SJCRH30 (cell line): ENCODE measurements around the gene PORCN. TPM values are rescaled to one million over a fixed set of nuclear protein-coding genes. Genes with fewer than 3 reads are reported as not detected.
"Not testable (repeated sequence)": the region's sequence is repeated elsewhere in the genome, so short reads cannot be mapped to it uniquely, and the experiment has no call there.

Experiments
- DNase-seq, 2 experiments: peaks; one replicate each; pipeline ENCODE4 v3.0.0-alpha.2; 2015 to 2020
- H3K27ac ChIP-seq: fragments of 250-450 bp; sonication (Bioruptor Pico); 2 replicates; pipeline ENCODE4 v1.5.1; 2020; ENCODE audit warnings: mild to moderate bottlenecking, moderate library complexity
- H3K27me3 ChIP-seq: fragments of 250-450 bp; sonication (Bioruptor Pico); 2 replicates; pipeline ENCODE4 v1.5.1; 2020; ENCODE audit warnings: mild to moderate bottlenecking, moderate library complexity
- H3K36me3 ChIP-seq: fragments of 250-450 bp; sonication (Bioruptor Pico); 2 replicates; pipeline ENCODE4 v1.5.1; 2020; ENCODE audit warnings: mild to moderate bottlenecking, moderate library complexity
- H3K4me1 ChIP-seq: fragments of 250-450 bp; sonication (Bioruptor Pico); 2 replicates; pipeline ENCODE4 v1.5.1; 2020; ENCODE audit warnings: mild to moderate bottlenecking, moderate library complexity
- H3K4me3 ChIP-seq: fragments of 250-450 bp; sonication (Bioruptor Pico); 2 replicates; pipeline ENCODE4 v1.5.1; 2020; ENCODE audit warnings: mild to moderate bottlenecking, moderate library complexity
- H3K9me3 ChIP-seq: fragments of 250-450 bp; sonication (Bioruptor Pico); replicated peaks from 2 replicates; pipeline ENCODE4 v1.5.1; 2020; ENCODE audit warnings: mild to moderate bottlenecking, moderate library complexity
- total RNA-seq: library from RNA; depleted of rRNA; stranded (reverse); fragments of >200 nt; shearing (Covaris generic); gene quantifications from 2 replicates; pipeline ENCODE4 v1.2.3, GENCODE V29; 2014

The PORCN gene
- total RNA-seq, 1 experiment from 2014 or later, result 9.8 TPM

- no peak for DNase-seq
- Histone ChIP-seq H3K4me3 (no peak overlapping the region), H3K4me1 (no peaks in the 10 kb centered on the region), H3K9me3 (no peaks in the 10 kb centered on the region), H3K36me3 (no peaks in the 10 kb centered on the region; the same call in 1 of the 2 replicates), H3K27me3 (no peaks in the 10 kb centered on the region), H3K27ac (no peak overlapping the region)
These were observed 23.4 kb downstream of the PORCN start for GRCh38 chrX:48532161-48532560.

- DNase-seq, result no peak
- no peaks in the 10 kb centered on the region for H3K9me3 ChIP-seq
- no peak overlapping the region for H3K27ac ChIP-seq
- no peaks in the 10 kb centered on the region for H3K4me1 ChIP-seq
- H3K36me3 ChIP-seq, result no peaks in the 10 kb centered on the region; the same call in 1 of the 2 replicates
- no peak overlapping the region for H3K4me3 ChIP-seq
- no peaks in the 10 kb centered on the region for H3K27me3 ChIP-seq
These were observed 24.4 kb downstream of the PORCN start for GRCh38 chrX:48533165-48533564.

GRCh38 chrX:48538641-48539344 lies 30.0 kb downstream of the PORCN start:
- Histone ChIP-seq H3K9me3 (no peaks in the 10 kb centered on the region), H3K4me3 (peak overlapping the region; percentile 70), H3K36me3 (no peaks in the 10 kb centered on the region), H3K27me3 (no peaks in the 10 kb centered on the region), H3K4me1 (no peaks in the 10 kb centered on the region), H3K27ac (0 out of 2 replicates have a peak overlapping the region, but pooled peaks have one; percentile 24)
- no peak for DNase-seq

GRCh38 chrX:48539345-48540027 lies 30.7 kb downstream of the PORCN start, which contains the start of gene TBC1D25:
Gene TBC1D25, plus strand, starts transcription at chrX:48539714. Its CDS starts 84 bp downstream, at chrX:48539798.
- Histone ChIP-seq H3K4me1 (no peaks in the 10 kb centered on the region), H3K4me3 (peak within 1 kb of the TSS; percentile 70), H3K36me3 (no peaks in the 10 kb centered on the region), H3K27me3 (no peaks in the 10 kb centered on the region), H3K9me3 (no peaks in the 10 kb centered on the region), H3K27ac (peak within 1 kb of the TSS; percentile 42)
- peak; percentile 94 to 96 for DNase-seq

GRCh38 chrX:48540028-48540375 lies 31.2 kb downstream of the PORCN start:
- Histone ChIP-seq H3K4me3 (peak overlapping the region; percentile 70), H3K27me3 (no peaks in the 10 kb centered on the region), H3K9me3 (no peaks in the 10 kb centered on the region), H3K36me3 (no peaks in the 10 kb centered on the region), H3K27ac (peak overlapping the region; percentile 42), H3K4me1 (no peaks in the 10 kb centered on the region)
- DNase-seq, result peak in 1 of 2 experiments; percentile 54

- H3K9me3 ChIP-seq, result no peaks in the 10 kb centered on the region
- DNase-seq, result no peak
- H3K27me3 ChIP-seq, result no peaks in the 10 kb centered on the region
- no peaks in the 10 kb centered on the region for H3K36me3 ChIP-seq
- H3K4me1 ChIP-seq, result no peaks in the 10 kb centered on the region
- H3K27ac ChIP-seq, result no peak overlapping the region
- H3K4me3 ChIP-seq, result peak overlapping the region; percentile 70
These were observed 31.7 kb downstream of the PORCN start for GRCh38 chrX:48540480-48540879.

GRCh38 chrX:48541140-48541814 lies 32.5 kb downstream of the PORCN start:
- Histone ChIP-seq H3K4me3 (no peak overlapping the region), H3K36me3 (no peaks in the 10 kb centered on the region), H3K4me1 (no peaks in the 10 kb centered on the region), H3K27ac (no peak overlapping the region), H3K27me3 (no peaks in the 10 kb centered on the region), H3K9me3 (no peaks in the 10 kb centered on the region)
- no peak for DNase-seq

GRCh38 chrX:48548871-48549270 lies 40.1 kb downstream of the PORCN start:
- no peak for DNase-seq

GRCh38 chrX:48555731-48556325 lies 47.0 kb downstream of the PORCN start:
- H3K4me3 ChIP-seq, H3K4me1 ChIP-seq, H3K27ac ChIP-seq, H3K36me3 ChIP-seq, H3K27me3 ChIP-seq, H3K9me3 ChIP-seq, DNase-seq: not testable (repeated sequence)

More at GRCh38 chrX:48548871-48549270, 40.1 kb downstream of the PORCN start:
- Histone ChIP-seq H3K9me3 (no peaks in the 10 kb centered on the region), H3K4me3 (no peak overlapping the region), H3K27ac (no peak overlapping the region), H3K4me1 (no peaks in the 10 kb centered on the region), H3K36me3 (no peaks in the 10 kb centered on the region), H3K27me3 (no peaks in the 10 kb centered on the region)

- no peaks in the 10 kb centered on the region for H3K9me3 ChIP-seq
- H3K36me3 ChIP-seq, result no peaks in the 10 kb centered on the region
- DNase-seq, result no peak
- H3K4me1 ChIP-seq, result no peaks in the 10 kb centered on the region
- H3K27me3 ChIP-seq, result no peaks in the 10 kb centered on the region
- H3K4me3 ChIP-seq, result no peak overlapping the region
- no peak overlapping the region for H3K27ac ChIP-seq
These were observed 49.5 kb downstream of the PORCN start for GRCh38 chrX:48558271-48558670.

- Histone ChIP-seq H3K4me3 (no peak overlapping the region), H3K4me1 (no peaks in the 10 kb centered on the region), H3K36me3 (no peaks in the 10 kb centered on the region), H3K9me3 (no peaks in the 10 kb centered on the region), H3K27ac (no peak overlapping the region), H3K27me3 (no peaks in the 10 kb centered on the region)
- DNase-seq, result no peak
These were observed 50.8 kb downstream of the PORCN start for GRCh38 chrX:48559636-48560035.

- no peak for DNase-seq
- no peak overlapping the region for H3K4me3 ChIP-seq
These were observed 51.3 kb downstream of the PORCN start for GRCh38 chrX:48560056-48560455.

GRCh38 chrX:48560681-48561080 lies 51.9 kb downstream of the PORCN start:
- H3K4me1 ChIP-seq, result no peaks in the 10 kb centered on the region
- no peak overlapping the region for H3K4me3 ChIP-seq

More at GRCh38 chrX:48560056-48560455, 51.3 kb downstream of the PORCN start:
- H3K9me3 ChIP-seq, result no peaks in the 10 kb centered on the region
- H3K27me3 ChIP-seq, result no peaks in the 10 kb centered on the region
- H3K36me3 ChIP-seq, result no peaks in the 10 kb centered on the region
- H3K27ac ChIP-seq, result no peak overlapping the region
- no peaks in the 10 kb centered on the region for H3K4me1 ChIP-seq

GRCh38 chrX:48569958-48570357 lies 61.2 kb downstream of the PORCN start:
- Histone ChIP-seq H3K4me3 (no peak overlapping the region), H3K4me1 (no peaks in the 10 kb centered on the region), H3K27ac (no peak overlapping the region), H3K36me3 (peaks cover 6% of the 10 kb centered on the region), H3K27me3 (no peaks in the 10 kb centered on the region), H3K9me3 (no peaks in the 10 kb centered on the region)
- DNase-seq, result no peak

More at GRCh38 chrX:48560681-48561080, 51.9 kb downstream of the PORCN start:
- no peak for DNase-seq
- H3K9me3 ChIP-seq, result no peaks in the 10 kb centered on the region
- no peak overlapping the region for H3K27ac ChIP-seq
- no peaks in the 10 kb centered on the region for H3K36me3 ChIP-seq
- H3K27me3 ChIP-seq, result no peaks in the 10 kb centered on the region
